HepG2 (cell line): ENCODE results near the gene TICAM2. TPM values are rescaled to one million over a fixed set of nuclear protein-coding genes. Genes with fewer than 3 reads are reported as not detected.
A peak's percentile ranks its signal among the peaks of the same experiment; 100 is the strongest.

Source experiments
- CBFB ChIP-seq: sonication (generic); formaldehyde crosslinking; IDR thresholded peaks from 2 replicates; pipeline ENCODE4 v1.4.0; 2020; ENCODE audit warnings: missing genetic modification reagents
- FOXJ3 ChIP-seq: sonication (generic); formaldehyde crosslinking; IDR thresholded peaks from 2 replicates; pipeline ENCODE4 v1.4.0; 2020; ENCODE audit warnings: missing genetic modification reagents, mild to moderate bottlenecking, borderline replicate concordance
- GABPA ChIP-seq, 2 experiments: IDR thresholded peaks; 2 replicates each; pipeline ENCODE4 v1.6.1; 2011 to 2016; ENCODE audit warnings: low read depth in 2 of 2, low read length in 1 of 2, missing biosample characterization in 1 of 2, missing genetic modification characterization in 1 of 2
- HDAC1 ChIP-seq: sonication (generic); formaldehyde crosslinking; IDR thresholded peaks from 2 replicates; pipeline ENCODE4 v1.5.1; 2020; ENCODE audit warnings: mild to moderate bottlenecking, missing genetic modification reagents
- HNRNPK ChIP-seq: fragments of 200-400 bp; formaldehyde crosslinking; IDR thresholded peaks from 2 replicates; pipeline ENCODE4 v1.6.1; 2018; ENCODE audit warnings: low read length, low read depth, moderate library complexity, mild to moderate bottlenecking; ENCODE audit not compliant: poor library complexity, severe bottlenecking
- IKZF4 ChIP-seq: sonication (generic); formaldehyde crosslinking; IDR thresholded peaks from 2 replicates; pipeline ENCODE4 v1.5.1; 2020; ENCODE audit warnings: borderline replicate concordance, mild to moderate bottlenecking, low read depth, missing genetic modification reagents; ENCODE audit errors: not compliant biosample characterization
- KAT7 ChIP-seq: IDR thresholded peaks from 2 replicates; pipeline ENCODE4 v1.6.1; 2018; ENCODE audit warnings: borderline replicate concordance, missing compliant biosample characterization
- KDM5B ChIP-seq: sonication (generic); formaldehyde crosslinking; IDR thresholded peaks from 2 replicates; pipeline ENCODE4 v1.4.0; 2020; ENCODE audit warnings: missing genetic modification reagents, mild to moderate bottlenecking, borderline replicate concordance
- NFKB2 ChIP-seq: sonication (generic); formaldehyde crosslinking; IDR thresholded peaks from 2 replicates; pipeline ENCODE4 v1.4.0; 2020; ENCODE audit warnings: missing genetic modification reagents, borderline replicate concordance
- NR2F2 ChIP-seq: IDR thresholded peaks from 2 replicates; pipeline ENCODE4 v1.6.1; 2012; ENCODE audit warnings: low read depth, inconsistent platforms, borderline replicate concordance
- RAD21 ChIP-seq: fragments of 450-650 bp; formaldehyde crosslinking; IDR thresholded peaks from 2 replicates; pipeline ENCODE4 v1.5.0; 2020; ENCODE audit warnings: mild to moderate bottlenecking
- SMARCC2 ChIP-seq: fragments of 450-650 bp; IDR thresholded peaks from 2 replicates; pipeline ENCODE4 v1.6.1; 2017; ENCODE audit warnings: antibody characterized with exemption, mild to moderate bottlenecking
- TCF7L2 ChIP-seq: IDR thresholded peaks from 2 replicates; pipeline ENCODE4 v1.6.1; 2011; ENCODE audit warnings: mild to moderate bottlenecking, low read depth, low read length, moderate library complexity
- ZNF180 ChIP-seq: sonication (generic); formaldehyde crosslinking; IDR thresholded peaks from 2 replicates; pipeline ENCODE4 v1.4.0; 2020; ENCODE audit warnings: low read depth, missing genetic modification reagents, borderline replicate concordance
- ZNF367 ChIP-seq: sonication (generic); formaldehyde crosslinking; IDR thresholded peaks from 2 replicates; pipeline ENCODE4 v1.4.0; 2020; ENCODE audit warnings: missing genetic modification reagents, borderline replicate concordance
- ZNF546 ChIP-seq: sonication (generic); formaldehyde crosslinking; conservative IDR thresholded peaks from 2 replicates; pipeline ENCODE4 v1.8.1; 2023; ENCODE audit warnings: mild to moderate bottlenecking, missing genetic modification reagents
- ZNF629 ChIP-seq: sonication (generic); formaldehyde crosslinking; conservative IDR thresholded peaks from 2 replicates; pipeline ENCODE4 v1.5.0; 2020; ENCODE audit warnings: missing genetic modification reagents
- ZNF644 ChIP-seq: IDR thresholded peaks from 2 replicates; pipeline ENCODE4 v1.6.1; 2016; ENCODE audit warnings: low read depth
- ZNF709 ChIP-seq: sonication (generic); formaldehyde crosslinking; IDR thresholded peaks from 2 replicates; pipeline ENCODE4 v1.5.0; 2020; ENCODE audit warnings: mild to moderate bottlenecking, missing genetic modification reagents
- polyA plus RNA-seq, 8 experiments: library from polyadenylated mRNA; depleted of rRNA in 3 of 8; stranded (reverse) in 7 of 8; unstranded in 1 of 8; fragments of >200 nt; fragmentation: Illumina TruSeq in 4 of 8; extraction: Trizol in 4 of 8; gene quantifications; 2 replicates each; pipeline versions ENCODE4 v1.2.1 to v1.2.3, GENCODE V29; 2011 to 2016; ENCODE audit warnings: low read depth in 4 of 8, missing spikeins in 1 of 8, mixed read lengths in 1 of 8; ENCODE audit not compliant: insufficient read depth in 1 of 8
- total RNA-seq, 5 experiments: library from RNA; depleted of rRNA; stranded (reverse); fragments of >200 nt; fragmentation: Illumina TruSeq; extraction: Trizol; gene quantifications; 2 replicates each; pipeline ENCODE4 v1.2.3, GENCODE V29; 2016; ENCODE audit warnings: low read depth in 1 of 5
- TF ChIP-seq, protein P1 (sequence below): sonication (generic); formaldehyde crosslinking; IDR thresholded peaks from 2 replicates; pipeline ENCODE4 v1.8.0; 2022; ENCODE audit warnings: mild to moderate bottlenecking, missing genetic modification reagents, moderate library complexity
- TF ChIP-seq, protein P2 (sequence below): sonication (generic); formaldehyde crosslinking; IDR thresholded peaks from 2 replicates; pipeline ENCODE4 v1.9.0; 2022; ENCODE audit warnings: low read depth, missing genetic modification reagents

TICAM2 gene
- total and polyA plus RNA-seq, 2 of the 13 experiments (the other 11 are each of a cell fraction or from before 2014, with no cell fraction given), result 0.04 TPM; not detected in 1

DNA sequence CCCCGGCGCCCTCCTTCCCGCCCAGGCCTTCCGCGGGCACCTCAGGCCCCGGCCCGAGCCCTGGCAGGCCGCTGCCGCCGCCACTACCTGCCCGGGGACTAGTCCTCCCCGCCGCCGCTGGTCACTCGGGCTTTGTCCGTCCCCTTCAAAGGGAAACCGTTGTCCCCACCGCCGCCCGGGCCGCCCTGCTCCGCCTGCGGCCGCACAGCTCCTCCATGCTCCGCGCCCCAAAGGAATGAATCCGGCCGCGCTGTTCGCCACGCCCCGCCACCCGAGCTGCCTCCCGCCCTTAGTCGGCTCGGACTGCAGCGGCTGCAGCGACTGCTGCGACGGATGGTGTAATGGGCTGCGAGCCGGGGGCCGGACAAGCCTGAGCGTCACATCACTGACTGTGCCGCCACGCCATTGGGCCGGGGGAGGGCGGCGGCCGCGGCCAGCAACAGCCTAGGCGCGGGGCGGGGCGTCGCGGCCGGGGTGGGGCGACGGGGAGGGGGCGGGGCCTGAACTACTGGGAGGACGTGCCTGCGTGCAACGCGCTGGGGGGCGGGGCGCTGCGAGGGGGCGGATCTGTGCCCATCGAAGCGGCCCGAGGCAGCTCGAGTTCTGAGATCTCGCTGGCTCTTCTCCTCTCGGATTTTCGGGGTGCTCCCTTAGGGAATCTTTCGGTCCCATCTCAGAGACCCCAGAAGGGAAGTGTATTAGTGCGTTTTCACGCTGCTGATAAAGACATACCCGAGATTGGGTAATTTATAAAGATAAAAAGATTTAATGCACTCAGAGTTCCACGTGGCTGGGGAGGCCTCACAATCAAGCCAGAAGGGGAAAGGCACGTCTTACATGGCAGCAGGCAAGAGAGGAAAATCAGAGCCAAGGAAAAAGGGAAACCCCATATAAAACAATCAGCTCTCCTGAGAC, 57.6 kb downstream of the TICAM2 start, which contains the start of gene FEM1C (continued):
- TF ChIP-seq HNRNPK, result peak; percentile 83
- no peak for TF ChIP-seq TCF7L2
- peak; percentile 62; the same call in 1 of the 2 replicates for TF ChIP-seq NFKB2 (CRISPR knock-in tag)
- TF ChIP-seq ZNF367 (CRISPR knock-in tag), result no peak
- TF ChIP-seq ZNF180 (CRISPR knock-in tag), result no peak
- peak; percentile 76; the same call in 1 of the 2 replicates for TF ChIP-seq KAT7 (CRISPR knock-in tag)
- TF ChIP-seq RAD21 (CRISPR knock-in tag), result peak; percentile 30; the same call in 1 of the 2 replicates
- no peak for TF ChIP-seq FOXJ3 (CRISPR knock-in tag)
- peak; percentile 63; the same call in 1 of the 2 replicates for TF ChIP-seq ZNF546
- TF ChIP-seq CBFB (CRISPR knock-in tag), result peak; percentile 56; the same call in 1 of the 2 replicates
- TF ChIP-seq, protein P1, sequence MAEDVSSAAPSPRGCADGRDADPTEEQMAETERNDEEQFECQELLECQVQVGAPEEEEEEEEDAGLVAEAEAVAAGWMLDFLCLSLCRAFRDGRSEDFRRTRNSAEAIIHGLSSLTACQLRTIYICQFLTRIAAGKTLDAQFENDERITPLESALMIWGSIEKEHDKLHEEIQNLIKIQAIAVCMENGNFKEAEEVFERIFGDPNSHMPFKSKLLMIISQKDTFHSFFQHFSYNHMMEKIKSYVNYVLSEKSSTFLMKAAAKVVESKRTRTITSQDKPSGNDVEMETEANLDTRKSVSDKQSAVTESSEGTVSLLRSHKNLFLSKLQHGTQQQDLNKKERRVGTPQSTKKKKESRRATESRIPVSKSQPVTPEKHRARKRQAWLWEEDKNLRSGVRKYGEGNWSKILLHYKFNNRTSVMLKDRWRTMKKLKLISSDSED (CRISPR knock-in tag), result no peak
- TF ChIP-seq HDAC1, result peak; percentile 95
- TF ChIP-seq, protein P2, sequence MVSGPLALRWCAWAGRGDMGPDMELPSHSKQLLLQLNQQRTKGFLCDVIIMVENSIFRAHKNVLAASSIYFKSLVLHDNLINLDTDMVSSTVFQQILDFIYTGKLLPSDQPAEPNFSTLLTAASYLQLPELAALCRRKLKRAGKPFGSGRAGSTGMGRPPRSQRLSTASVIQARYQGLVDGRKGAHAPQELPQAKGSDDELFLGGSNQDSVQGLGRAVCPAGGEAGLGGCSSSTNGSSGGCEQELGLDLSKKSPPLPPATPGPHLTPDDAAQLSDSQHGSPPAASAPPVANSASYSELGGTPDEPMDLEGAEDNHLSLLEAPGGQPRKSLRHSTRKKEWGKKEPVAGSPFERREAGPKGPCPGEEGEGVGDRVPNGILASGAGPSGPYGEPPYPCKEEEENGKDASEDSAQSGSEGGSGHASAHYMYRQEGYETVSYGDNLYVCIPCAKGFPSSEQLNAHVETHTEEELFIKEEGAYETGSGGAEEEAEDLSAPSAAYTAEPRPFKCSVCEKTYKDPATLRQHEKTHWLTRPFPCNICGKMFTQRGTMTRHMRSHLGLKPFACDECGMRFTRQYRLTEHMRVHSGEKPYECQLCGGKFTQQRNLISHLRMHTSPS (CRISPR knock-in tag), result no peak
- 0 out of 2 replicates have a peak, but pooled peaks have one; percentile 10 for TF ChIP-seq ZNF644 (CRISPR knock-in tag)
- TF ChIP-seq NR2F2, result no peak
- no peak for TF ChIP-seq GABPA (IDR thresholded peaks at IDR 0.05; ENCODE audit: low read depth, low read length)
- 0 out of 2 replicates have a peak, but pooled peaks have one; percentile 21 for TF ChIP-seq GABPA (CRISPR knock-in tag; IDR thresholded peaks at IDR 0.05; ENCODE audit: low read depth)
- no peak; the same call in 1 of the 2 replicates for TF ChIP-seq ZNF709 (CRISPR knock-in tag)
- TF ChIP-seq KDM5B (CRISPR knock-in tag), result peak; percentile 89
- TF ChIP-seq SMARCC2, result no peak
- peak; percentile 88 for TF ChIP-seq IKZF4 (CRISPR knock-in tag)
- peak; percentile 8; the same call in 1 of the 2 replicates for TF ChIP-seq ZNF629
